ENCODE measurements around the gene CACNG1. TPM values are rescaled to one million over a fixed set of nuclear protein-coding genes. Genes with fewer than 3 reads are reported as not detected.

The CACNG1 gene
- total RNA-seq, 1 experiment from 2014 or later, result not detected

- no TSS peak for BruUV-seq (replicated peaks)
- no peak for DNase-seq (ENCODE audit: low spot score)
- Histone ChIP-seq H3K4me1 (ENCODE audit: insufficient read depth, low read length, poor library complexity, severe bottlenecking) (no peaks in the 10 kb centered on the region), H3K9me3 (ENCODE audit: low read depth, low read length, poor library complexity, severe bottlenecking) (peaks cover 21% of the 10 kb centered on the region), H3K27me3 (replicated peaks; ENCODE audit: insufficient read depth, low read depth, low read length, poor library complexity) (no peaks in the 10 kb centered on the region), H3K4me3 (ENCODE audit: low read depth, low read length, poor library complexity, severe bottlenecking) (no peak overlapping the region), H3K27ac (ENCODE audit: low read depth, low read length, poor library complexity, severe bottlenecking) (no peak overlapping the region), H3K36me3 (ENCODE audit: insufficient read depth, low read length, poor library complexity, severe bottlenecking) (no peaks in the 10 kb centered on the region)
- CTCF ChIA-PET, result no interaction called here
- intact Hi-C loops (cut with micrococcal nuclease; ENCODE audit: unreplicated experiment), result no loop called here
- POLR2A ChIA-PET (ENCODE audit: low non-redundant PET), result no interaction called here
- TF ChIP-seq EZH2 (IDR thresholded peaks at IDR 0.05; ENCODE audit: borderline replicate concordance, low read depth, low read length, poor library complexity, severe bottlenecking) (no peak), CTCF (conservative IDR thresholded peaks at IDR 0.05; ENCODE audit: low read depth, low read length) (no peak)
These were observed 6.8 kb downstream of the CACNG1 start for GRCh38 chr17:67051155-67051538.

- Histone ChIP-seq H3K4me1 (ENCODE audit: insufficient read depth, low read length, poor library complexity, severe bottlenecking) (no peaks in the 10 kb centered on the region), H3K4me3 (ENCODE audit: low read depth, low read length, poor library complexity, severe bottlenecking) (no peak overlapping the region), H3K27ac (ENCODE audit: low read depth, low read length, poor library complexity, severe bottlenecking) (no peak overlapping the region), H3K27me3 (replicated peaks; ENCODE audit: insufficient read depth, low read depth, low read length, poor library complexity) (no peaks in the 10 kb centered on the region), H3K36me3 (ENCODE audit: insufficient read depth, low read length, poor library complexity, severe bottlenecking) (no peaks in the 10 kb centered on the region), H3K9me3 (ENCODE audit: low read depth, low read length, poor library complexity, severe bottlenecking) (peaks cover 21% of the 10 kb centered on the region)
- no peak for DNase-seq (ENCODE audit: low spot score)
- ChIA-PET POLR2A (ENCODE audit: low non-redundant PET) (no interaction called here), CTCF (no interaction called here)
- TF ChIP-seq EZH2 (IDR thresholded peaks at IDR 0.05; ENCODE audit: borderline replicate concordance, low read depth, low read length, poor library complexity, severe bottlenecking) (no peak), CTCF (conservative IDR thresholded peaks at IDR 0.05; ENCODE audit: low read depth, low read length) (no peak)
- intact Hi-C loops (cut with micrococcal nuclease; ENCODE audit: unreplicated experiment), result no loop called here
- no TSS peak for BruUV-seq (replicated peaks)
These were observed 7.5 kb downstream of the CACNG1 start for GRCh38 chr17:67051837-67052236.

- TF ChIP-seq EZH2 (IDR thresholded peaks at IDR 0.05; ENCODE audit: borderline replicate concordance, low read depth, low read length, poor library complexity, severe bottlenecking) (no peak), CTCF (conservative IDR thresholded peaks at IDR 0.05; ENCODE audit: low read depth, low read length) (no peak)
- H3K27me3 ChIP-seq (replicated peaks; ENCODE audit: insufficient read depth, low read depth, low read length, poor library complexity), result no peaks in the 10 kb centered on the region
These were observed 8.5 kb downstream of the CACNG1 start for GRCh38 chr17:67052720-67053437.

More at GRCh38 chr17:67052720-67053437, 8.5 kb downstream of the CACNG1 start:
- CTCF ChIA-PET, result no interaction called here
- Histone ChIP-seq H3K4me3 (ENCODE audit: low read depth, low read length, poor library complexity, severe bottlenecking) (no peak overlapping the region), H3K4me1 (ENCODE audit: insufficient read depth, low read length, poor library complexity, severe bottlenecking) (no peaks in the 10 kb centered on the region), H3K27ac (ENCODE audit: low read depth, low read length, poor library complexity, severe bottlenecking) (no peak overlapping the region), H3K9me3 (ENCODE audit: low read depth, low read length, poor library complexity, severe bottlenecking) (peaks cover 19% of the 10 kb centered on the region), H3K36me3 (ENCODE audit: insufficient read depth, low read length, poor library complexity, severe bottlenecking) (no peaks in the 10 kb centered on the region)
- BruUV-seq (replicated peaks), result no TSS peak
- intact Hi-C loops (cut with micrococcal nuclease; ENCODE audit: unreplicated experiment), result no loop called here
- no peak for DNase-seq (ENCODE audit: low spot score)
- POLR2A ChIA-PET (ENCODE audit: low non-redundant PET), result no interaction called here
